Spleen (tissue), 11 donors: ENCODE measurements around the gene KDF1. TPM values are rescaled to one million over a fixed set of nuclear protein-coding genes. Genes with fewer than 3 reads are reported as not detected.

Experiments used
- DNase-seq: peaks from one replicate; pipeline ENCODE4 v3.0.0-alpha.2; 2020
- H3K27ac ChIP-seq, 8 donors: fragments of 200-600 bp; sonication (generic) in 7 of 8; 1 replicate in 4 of 8; 2 replicates in 4 of 8; pipeline versions ENCODE4 v1.5.0 to v1.8.0; 2016 to 2021; ENCODE audit warnings: inconsistent platforms in 4 of 8, mild to moderate bottlenecking in 4 of 8, moderate library complexity in 1 of 8
- H3K27me3 ChIP-seq, 7 donors: fragments of 200-600 bp; sonication (generic) in 6 of 7; replicated peaks in 1 of 7; 1 replicate in 4 of 7; 2 replicates in 3 of 7; pipeline versions ENCODE4 v1.5.0 to v1.8.0; 2016 to 2021; ENCODE audit warnings: inconsistent platforms in 3 of 7, mild to moderate bottlenecking in 1 of 7
- H3K36me3 ChIP-seq, 6 donors: fragments of 200-600 bp; sonication (generic) in 5 of 6; 1 replicate in 4 of 6; 2 replicates in 2 of 6; pipeline versions ENCODE4 v1.5.0 to v1.8.0; 2016 to 2021; ENCODE audit warnings: inconsistent platforms in 2 of 6
- H3K4me1 ChIP-seq, 6 donors: fragments of 200-600 bp; sonication (generic) in 5 of 6; 1 replicate in 3 of 6; 2 replicates in 3 of 6; pipeline versions ENCODE4 v1.5.0 to v1.8.0; 2016 to 2021; ENCODE audit warnings: inconsistent platforms in 3 of 6
- H3K4me3 ChIP-seq, 8 donors: fragments of 200-600 bp; sonication (generic) in 7 of 8; 1 replicate in 4 of 8; 2 replicates in 4 of 8; pipeline versions ENCODE4 v1.5.0 to v1.8.0; 2016 to 2021; ENCODE audit warnings: inconsistent platforms in 4 of 8, mild to moderate bottlenecking in 4 of 8, moderate library complexity in 2 of 8
- H3K9me3 ChIP-seq, 8 donors: fragments of 200-600 bp; sonication (generic) in 7 of 8; 1 replicate in 4 of 8; 2 replicates in 4 of 8; pipeline versions ENCODE4 v1.5.0 to v1.8.0; 2016 to 2021; ENCODE audit warnings: inconsistent platforms in 4 of 8
- POLR2A ChIP-seq, 3 donors: fragments of 450-650 bp; IDR thresholded peaks; one replicate each; pipeline ENCODE4 v1.5.1; 2017; ENCODE audit warnings: antibody characterized with exemption in 3 of 3, mild to moderate bottlenecking in 1 of 3
- POLR2AphosphoS5 ChIP-seq, 3 donors: sonication (generic); formaldehyde crosslinking; IDR thresholded peaks; one replicate each; pipeline ENCODE4 v1.5.1; 2017; ENCODE audit warnings: antibody characterized with exemption in 3 of 3
- WGBS, 5 donors: extraction: QIAGEN DNeasy Blood & Tissue Kit in 3 of 5; methylation state at CpG; one replicate each; pipeline versions ENCODE4 v1.1.5 to v1.1.7; 2013 to 2018; 5-methylcytosine and 5-hydroxymethylcytosine counted together
- intact Hi-C: fragments of 100-400 bp; cut with DNase I; formaldehyde crosslinking; loops from one replicate; pipeline ENCODE4 v1.15.0; 2023; ENCODE audit warnings: low total_unique reads
- polyA plus RNA-seq, 3 donors: library from polyadenylated mRNA; stranded (reverse); fragments of 200-250 nt; gene quantifications; one replicate each; pipeline ENCODE4 v1.2.1, GENCODE V29; 2013
- total RNA-seq, 7 donors: library from RNA; depleted of rRNA in 3 of 7; stranded (reverse); fragments of >200 nt in 3 of 7; fragmentation: NEBNext Ultra II Directional in 4 of 7; extraction: Animal tissue kit (Norgen Biotek cat#: 25700) in 4 of 7; gene quantifications; one replicate each; pipeline versions ENCODE4 v1.1.0 to v1.2.1, GENCODE V29; 2016 to 2021
- TF ChIP-seq, protein P1 (sequence below), 11 experiments: fragments of 200-600 bp in 7 of 11; fragments of 450-650 bp in 4 of 11; sonication (generic) in 4 of 11; IDR thresholded peaks in 8 of 11; conservative IDR thresholded peaks in 3 of 11; 1 replicate in 7 of 11; 2 replicates in 4 of 11; pipeline versions ENCODE4 v1.4.0 to v1.8.0; 2016 to 2021; ENCODE audit warnings: antibody characterized with exemption in 11 of 11, inconsistent platforms in 4 of 11, mild to moderate bottlenecking in 1 of 11
- donor health status: healthy with polysubstance abuse.
- donor health status: DM: no; HTN: no; CAD: no; lungs with moderate emphysema.
- donor health status: DM: no; HTN: no; CAD: no.
- donor health status: Bipolar disorder and iron deficiency.
- donor health status: healthy.
- donor health status: DM: no; HTN: no; CAD: no.
- donor health status: DM: yes; HTN: yes; CAD: no.

KDF1 gene
- total and polyA plus RNA-seq, 10 donors, result 0.44 to 2.1 (median 0.98) TPM

DNA sequence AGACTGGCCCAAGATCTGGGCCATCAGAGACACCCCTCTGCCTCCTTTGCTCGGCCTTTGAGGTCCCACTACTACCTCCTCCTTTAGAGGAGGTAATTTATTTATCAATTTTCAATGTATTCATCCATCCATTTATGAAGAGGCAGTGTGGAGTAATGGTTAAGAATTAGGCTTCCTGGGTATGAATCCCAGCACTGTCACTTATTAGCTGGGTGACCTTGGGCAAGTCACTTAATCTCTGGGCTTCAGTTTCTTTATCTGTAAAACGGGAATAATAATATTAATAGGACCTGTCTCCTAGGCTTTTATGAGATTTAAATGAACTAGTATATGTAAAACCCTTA is 48.1 kb downstream of the KDF1 start:
- Histone ChIP-seq H3K27ac (peak overlapping the region in 5 of 8 donors; percentile 69 to 88 (median 82)), H3K4me3 (peak overlapping the region; percentile 12 to 70 (median 32))
- 38 to 72% (median 64%) methylated on average over 2 of the region's 2 CpGs for WGBS, 5 donors

DNA sequence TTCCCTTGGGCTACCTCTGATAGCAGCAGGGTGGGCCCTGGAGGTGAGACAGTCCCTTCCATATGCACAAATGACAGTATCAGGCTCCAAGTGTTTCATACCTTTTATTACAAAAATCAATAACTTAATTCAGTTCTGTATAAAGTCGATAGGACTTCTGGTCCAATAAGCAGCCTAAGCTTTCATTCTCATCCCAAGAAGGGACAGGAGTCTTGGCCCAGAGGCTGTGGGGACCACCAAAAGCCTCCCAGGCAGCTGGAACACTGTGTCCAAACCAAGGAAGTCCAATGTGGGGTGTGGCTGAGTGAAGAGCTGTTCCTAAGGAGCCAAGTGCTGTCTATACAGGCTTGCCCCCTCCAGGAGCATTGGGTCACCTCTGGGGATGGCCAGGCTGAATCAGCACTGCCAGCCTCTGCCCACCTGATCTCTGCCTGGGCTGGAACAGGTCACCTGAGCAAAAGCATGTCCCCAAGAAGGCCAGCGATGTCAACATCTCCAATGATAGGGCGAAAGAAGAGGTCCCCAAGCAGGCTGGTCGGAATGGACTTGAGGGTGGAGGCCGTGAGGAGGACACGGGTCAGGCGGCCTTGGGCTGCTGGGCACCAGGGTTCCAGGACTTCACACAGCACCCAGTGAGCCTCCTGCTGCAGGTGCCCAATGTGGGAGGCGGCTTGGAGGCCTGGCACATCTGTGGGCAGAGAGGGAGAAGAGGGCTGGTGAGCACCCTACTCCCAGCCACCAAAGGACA is 48.7 kb downstream of the KDF1 start:
- 81 to 89% (median 85%) methylated on average over 8 of the region's 8 CpGs for WGBS, 5 donors
- intact Hi-C loops, result no loop called here
- Histone ChIP-seq H3K27me3 (no peaks in the 10 kb centered on the region), H3K36me3 (no peaks in the 10 kb centered on the region), H3K9me3 (no peaks in the 10 kb centered on the region), H3K4me1 (peaks cover 0 to 11% (median 2%) of the 10 kb centered on the region in 6 donors), H3K4me3 (peak overlapping the region; percentile 12 to 70 (median 32)), H3K27ac (peak overlapping the region in 3 of 8 donors; percentile 20 to 88 (median 80))
- no peak for DNase-seq
- TF ChIP-seq POLR2A (IDR thresholded peaks at IDR 0.05), result no peak
- TF ChIP-seq, protein P1, sequence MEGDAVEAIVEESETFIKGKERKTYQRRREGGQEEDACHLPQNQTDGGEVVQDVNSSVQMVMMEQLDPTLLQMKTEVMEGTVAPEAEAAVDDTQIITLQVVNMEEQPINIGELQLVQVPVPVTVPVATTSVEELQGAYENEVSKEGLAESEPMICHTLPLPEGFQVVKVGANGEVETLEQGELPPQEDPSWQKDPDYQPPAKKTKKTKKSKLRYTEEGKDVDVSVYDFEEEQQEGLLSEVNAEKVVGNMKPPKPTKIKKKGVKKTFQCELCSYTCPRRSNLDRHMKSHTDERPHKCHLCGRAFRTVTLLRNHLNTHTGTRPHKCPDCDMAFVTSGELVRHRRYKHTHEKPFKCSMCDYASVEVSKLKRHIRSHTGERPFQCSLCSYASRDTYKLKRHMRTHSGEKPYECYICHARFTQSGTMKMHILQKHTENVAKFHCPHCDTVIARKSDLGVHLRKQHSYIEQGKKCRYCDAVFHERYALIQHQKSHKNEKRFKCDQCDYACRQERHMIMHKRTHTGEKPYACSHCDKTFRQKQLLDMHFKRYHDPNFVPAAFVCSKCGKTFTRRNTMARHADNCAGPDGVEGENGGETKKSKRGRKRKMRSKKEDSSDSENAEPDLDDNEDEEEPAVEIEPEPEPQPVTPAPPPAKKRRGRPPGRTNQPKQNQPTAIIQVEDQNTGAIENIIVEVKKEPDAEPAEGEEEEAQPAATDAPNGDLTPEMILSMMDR (IDR thresholded peaks at IDR 0.05 in 8 of 11, conservative IDR thresholded peaks at IDR 0.05 in 3 of 11), result no peak
- no peak for TF ChIP-seq POLR2AphosphoS5 (IDR thresholded peaks at IDR 0.05)

More for the DNA sequence above, 48.1 kb downstream of the KDF1 start:
- DNase-seq, result no peak
- Histone ChIP-seq H3K4me1 (peaks cover 0 to 11% (median 2%) of the 10 kb centered on the region in 6 donors), H3K36me3 (no peaks in the 10 kb centered on the region), H3K27me3 (no peaks in the 10 kb centered on the region), H3K9me3 (no peaks in the 10 kb centered on the region)
- TF ChIP-seq POLR2A (IDR thresholded peaks at IDR 0.05) (no peak), POLR2AphosphoS5 (IDR thresholded peaks at IDR 0.05) (no peak)
- TF ChIP-seq, protein P1 (IDR thresholded peaks at IDR 0.05 in 8 of 11, conservative IDR thresholded peaks at IDR 0.05 in 3 of 11), result no peak
- intact Hi-C loops, result no loop called here

DNA sequence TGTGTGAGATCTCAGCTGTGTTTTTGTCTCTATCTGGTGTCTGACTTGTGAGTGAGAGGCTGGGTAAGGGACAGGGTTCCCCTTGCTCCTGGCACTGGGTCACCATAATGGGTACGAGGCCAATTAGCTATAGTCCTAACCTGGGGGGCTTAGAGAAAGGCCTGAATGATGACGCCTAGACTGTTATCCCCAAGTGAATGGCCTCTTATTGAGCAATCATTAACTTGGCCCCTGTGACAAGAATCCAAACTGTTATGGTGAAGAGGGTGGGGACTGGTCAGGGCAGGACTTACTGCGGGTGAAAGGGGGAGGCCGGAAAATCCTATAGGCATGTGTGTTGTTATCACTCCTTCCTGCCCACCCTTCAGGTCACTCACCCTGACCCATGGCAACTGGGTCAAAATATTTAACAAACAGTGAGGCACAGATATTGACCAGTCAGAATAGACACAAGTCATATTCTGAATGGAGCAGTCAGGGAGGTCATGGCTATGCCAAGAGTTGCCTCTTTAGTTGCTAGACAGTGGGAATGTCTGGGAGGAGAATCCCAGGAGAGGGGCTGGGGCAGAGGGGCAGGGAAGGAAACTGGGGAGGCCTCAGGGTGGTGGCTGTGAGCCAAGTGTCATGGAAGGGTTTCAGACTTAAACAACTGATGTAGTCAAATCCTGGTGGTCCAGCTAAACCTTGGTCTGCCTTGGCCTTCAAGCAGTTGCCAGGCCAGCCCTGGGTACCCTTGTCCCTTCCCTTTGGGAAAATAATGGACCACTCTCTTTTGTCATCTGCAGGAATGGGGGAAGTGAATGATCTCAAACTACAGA is 49.7 kb downstream of the KDF1 start:
- H3K27ac ChIP-seq, result peak overlapping the region in 2 of 8 donors; percentile 1 to 16
- no peaks in the 10 kb centered on the region for H3K36me3 ChIP-seq
- intact Hi-C loops, result no loop called here
- no peaks in the 10 kb centered on the region for H3K9me3 ChIP-seq
- 65 to 82% (median 79%) methylated on average over 4 of the region's 4 CpGs for WGBS, 5 donors
- H3K4me1 ChIP-seq, result peaks cover 0 to 11% (median 2%) of the 10 kb centered on the region in 6 donors
- peak overlapping the region in 2 of 8 donors; percentile 56 to 70 for H3K4me3 ChIP-seq
- no peaks in the 10 kb centered on the region for H3K27me3 ChIP-seq
- DNase-seq, result peak; percentile 23
- TF ChIP-seq, protein P1 (IDR thresholded peaks at IDR 0.05 in 8 of 11, conservative IDR thresholded peaks at IDR 0.05 in 3 of 11), result no peak
- TF ChIP-seq POLR2AphosphoS5 (IDR thresholded peaks at IDR 0.05), result no peak
- TF ChIP-seq POLR2A (IDR thresholded peaks at IDR 0.05), result no peak

DNA sequence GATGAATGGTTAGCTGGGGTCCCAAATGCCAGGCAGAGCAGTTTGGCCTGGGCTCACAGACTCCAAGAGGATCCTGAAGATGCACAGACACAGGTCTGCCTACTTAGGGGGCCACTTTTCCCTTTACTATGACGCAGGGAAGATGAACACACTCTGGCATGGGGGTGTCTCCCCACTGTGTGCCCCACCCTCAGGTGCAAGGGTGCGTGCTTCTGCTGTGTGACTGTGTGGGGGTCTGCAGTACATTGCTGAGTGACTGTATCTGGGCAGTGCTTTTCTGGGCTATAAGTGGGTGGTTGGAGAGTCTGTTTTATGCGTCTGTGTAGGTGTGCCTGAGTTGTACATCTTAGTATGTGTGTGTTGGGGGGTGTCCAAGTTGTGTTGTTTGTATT is 50.3 kb downstream of the KDF1 start:
- no peaks in the 10 kb centered on the region for H3K36me3 ChIP-seq
- H3K27me3 ChIP-seq, result no peaks in the 10 kb centered on the region
- TF ChIP-seq, protein P1 (IDR thresholded peaks at IDR 0.05 in 8 of 11, conservative IDR thresholded peaks at IDR 0.05 in 3 of 11), result no peak
- TF ChIP-seq POLR2AphosphoS5 (IDR thresholded peaks at IDR 0.05), result no peak
- TF ChIP-seq POLR2A (IDR thresholded peaks at IDR 0.05), result no peak
- WGBS, 5 donors, result 60 to 94% (median 82%) methylated on average over 2 to 3 of the region's 3 CpGs
- DNase-seq, result peak; percentile 16
- peak overlapping the region in 1 of 8 donors; percentile 16 for H3K27ac ChIP-seq
- H3K4me3 ChIP-seq, result no peak overlapping the region
- intact Hi-C loops, result no loop called here
- H3K4me1 ChIP-seq, result peaks cover 0 to 11% (median under 1%) of the 10 kb centered on the region in 6 donors
- H3K9me3 ChIP-seq, result no peaks in the 10 kb centered on the region
